Fibroblast of villous mesenchyme (primary cell): ENCODE data around the gene PGLYRP1. TPM values are rescaled to one million over a fixed set of nuclear protein-coding genes. Genes with fewer than 3 reads are reported as not detected.

Source experiments
- DNase-seq: peaks from one replicate; pipeline ENCODE4 v3.0.0-alpha.2; 2010; ENCODE audit warnings: low read depth
- H3K4me3 ChIP-seq: 2 replicates; pipeline ENCODE4 v1.5.1; 2011; ENCODE audit warnings: low read depth, mild to moderate bottlenecking, low read length
- CTCF ChIP-seq: IDR thresholded peaks from 2 replicates; pipeline ENCODE4 v1.5.1; 2012; ENCODE audit warnings: low read depth, mild to moderate bottlenecking, low read length; ENCODE audit not compliant: insufficient read depth
- total RNA-seq: library from RNA; depleted of rRNA; stranded (reverse); fragments of >200 nt; gene quantifications from 2 replicates; pipeline ENCODE4 v1.2.3, GENCODE V29; 2012

PGLYRP1 gene
- total RNA-seq, result not detected in 2 replicates

GRCh38 chr19:46022431-46023310 is at the start of gene PGLYRP1:
TSS of gene PGLYRP1 (minus strand) at chr19:46023053. CDS start at chr19:46023021, 32 bp downstream.
- DNase-seq, result no peak
- TF ChIP-seq CTCF, result no peak

GRCh38 chr19:46069806-46070341 is 47.0 kb upstream of the PGLYRP1 start:
- no peak overlapping the region for H3K4me3 ChIP-seq
- no peak for TF ChIP-seq CTCF
- DNase-seq, result peak; percentile 83

More at GRCh38 chr19:46022431-46023310, at the start of gene PGLYRP1:
- no peak within 1 kb of the TSS for H3K4me3 ChIP-seq

GRCh38 chr19:46068345-46069258 is 45.7 kb upstream of the PGLYRP1 start:
- TF ChIP-seq CTCF, result no peak
- H3K4me3 ChIP-seq, result no peak overlapping the region
- peak; percentile 82 for DNase-seq

- no peak overlapping the region for H3K4me3 ChIP-seq
- no peak for DNase-seq
- no peak for TF ChIP-seq CTCF
These were observed 44.8 kb upstream of the PGLYRP1 start for GRCh38 chr19:46067691-46068090.

- no peak for TF ChIP-seq CTCF
- H3K4me3 ChIP-seq, result no peak overlapping the region
- no peak for DNase-seq
These were observed 43.6 kb upstream of the PGLYRP1 start for GRCh38 chr19:46066471-46066870.

GRCh38 chr19:46065486-46066071 is 42.7 kb upstream of the PGLYRP1 start:
- TF ChIP-seq CTCF, result no peak
- peak; percentile 26 for DNase-seq
- H3K4me3 ChIP-seq, result no peak overlapping the region
